Esophagus (tissue), 2 donors: ENCODE results near the gene GRID1. TPM values are rescaled to one million over a fixed set of nuclear protein-coding genes. Genes with fewer than 3 reads are reported as not detected.

Source experiments
- H3K27ac ChIP-seq, 2 donors: one replicate each; pipeline ENCODE4 v1.5.1; 2013; ENCODE audit warnings: low read depth in 2 of 2, mild to moderate bottlenecking in 2 of 2, inconsistent platforms in 1 of 2, low read length in 1 of 2, moderate library complexity in 1 of 2
- H3K27me3 ChIP-seq, 2 donors: one replicate each; pipeline ENCODE4 v1.6.1; 2013; ENCODE audit warnings: low read length in 2 of 2, control low read depth in 1 of 2, mild to moderate bottlenecking in 1 of 2; ENCODE audit not compliant: insufficient read depth in 2 of 2, control insufficient read depth in 1 of 2
- H3K36me3 ChIP-seq, 2 donors: one replicate each; pipeline ENCODE4 v1.6.1; 2013; ENCODE audit warnings: low read length in 1 of 2; ENCODE audit not compliant: control insufficient read depth in 2 of 2, insufficient read depth in 2 of 2
- H3K4me1 ChIP-seq, 2 donors: one replicate each; pipeline ENCODE4 v1.6.1; 2013; ENCODE audit warnings: low read length in 1 of 2; ENCODE audit not compliant: control insufficient read depth in 2 of 2, insufficient read depth in 2 of 2
- H3K4me3 ChIP-seq, 2 donors: one replicate each; pipeline ENCODE4 v1.5.1; 2013; ENCODE audit warnings: low read length in 2 of 2, mild to moderate bottlenecking in 2 of 2, low read depth in 1 of 2, moderate library complexity in 1 of 2
- H3K9me3 ChIP-seq, 2 donors: one replicate each; pipeline ENCODE4 v1.6.1; 2013; ENCODE audit warnings: mild to moderate bottlenecking in 2 of 2, low read depth in 1 of 2, low read length in 1 of 2, moderate library complexity in 1 of 2; ENCODE audit not compliant: control insufficient read depth in 2 of 2, insufficient read depth in 1 of 2
- WGBS, 2 donors: extraction: QIAGEN DNeasy Blood & Tissue Kit; methylation state at CpG; one replicate each; pipeline ENCODE4 v1.1.7; 2013; 5-methylcytosine and 5-hydroxymethylcytosine counted together
- polyA plus RNA-seq, 2 donors: library from polyadenylated mRNA; stranded (reverse); fragments of 200-250 nt; gene quantifications; one replicate each; pipeline ENCODE4 v1.2.3, GENCODE V29; 2013
- donor health status: healthy with polysubstance abuse.
- donor health status: Bipolar disorder and iron deficiency.

Gene GRID1
- polyA plus RNA-seq, 2 donors, result 0.04 to 0.32 TPM

DNA sequence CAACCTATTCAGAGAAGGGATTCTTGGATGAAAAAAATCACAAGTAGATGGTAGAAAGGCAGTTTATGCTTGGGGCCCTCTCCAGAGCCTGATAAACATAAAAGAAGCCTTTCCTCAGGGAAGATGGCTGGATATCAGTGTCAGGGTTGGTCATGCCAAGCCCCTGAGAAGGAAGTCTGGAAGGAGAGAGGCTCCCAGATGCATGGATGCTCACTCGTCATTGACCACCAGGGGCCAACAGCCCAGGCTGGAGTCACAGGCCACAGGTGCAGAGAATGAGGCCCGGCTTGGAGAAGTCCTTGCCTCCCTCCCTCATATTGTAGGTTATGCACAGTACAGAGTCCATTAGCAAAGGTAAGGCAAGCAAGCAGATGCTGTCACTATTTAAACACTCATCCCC is 506.7 kb downstream of the GRID1 start:
- H3K27ac ChIP-seq, result no peak overlapping the region
- peaks cover 0 to 2% of the 10 kb centered on the region in 2 donors for H3K4me1 ChIP-seq
- H3K36me3 ChIP-seq, result no peaks in the 10 kb centered on the region
- H3K9me3 ChIP-seq, result no peaks in the 10 kb centered on the region
- H3K27me3 ChIP-seq, result no peaks in the 10 kb centered on the region
- 77 to 80% methylated on average over 2 of the region's 2 CpGs for WGBS, 2 donors
- H3K4me3 ChIP-seq, result no peak overlapping the region

DNA sequence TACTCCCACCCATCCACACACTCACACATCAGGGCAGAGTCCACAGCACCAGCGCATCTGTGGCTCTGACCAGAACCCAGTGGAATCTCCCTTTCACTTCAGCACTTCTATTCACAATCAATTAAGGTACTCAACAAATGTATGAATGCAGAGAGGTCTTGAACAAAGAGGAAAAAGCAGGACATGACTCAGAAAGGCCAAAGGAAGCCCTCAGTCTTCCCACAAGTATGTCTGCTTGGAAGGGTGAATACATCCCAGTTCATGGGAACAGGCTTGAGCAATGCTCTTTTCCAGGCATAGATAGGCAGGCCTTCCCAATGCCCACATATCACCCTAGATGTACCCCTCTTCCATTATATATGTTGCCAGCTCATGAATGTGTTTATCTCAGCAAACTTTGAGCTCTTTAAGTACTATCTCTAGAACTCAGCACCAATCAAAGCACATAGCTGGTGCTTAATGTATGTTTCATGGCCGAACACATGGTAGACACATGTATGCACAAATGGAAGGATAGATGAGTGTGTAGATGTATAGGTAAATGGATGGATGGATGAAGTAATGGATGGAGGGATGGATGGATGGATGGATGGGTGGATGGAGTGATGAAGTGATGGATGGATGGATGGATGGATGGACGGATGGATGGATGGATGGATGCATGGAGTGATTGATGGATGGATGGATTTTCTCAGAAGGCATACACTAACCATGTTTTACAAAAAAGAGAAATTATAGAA is 507.6 kb downstream of the GRID1 start:
- WGBS, 2 donors, result 89 to 92% methylated on average over 3 of the region's 3 CpGs
- peaks cover 0 to 2% of the 10 kb centered on the region in 2 donors for H3K9me3 ChIP-seq

DNA sequence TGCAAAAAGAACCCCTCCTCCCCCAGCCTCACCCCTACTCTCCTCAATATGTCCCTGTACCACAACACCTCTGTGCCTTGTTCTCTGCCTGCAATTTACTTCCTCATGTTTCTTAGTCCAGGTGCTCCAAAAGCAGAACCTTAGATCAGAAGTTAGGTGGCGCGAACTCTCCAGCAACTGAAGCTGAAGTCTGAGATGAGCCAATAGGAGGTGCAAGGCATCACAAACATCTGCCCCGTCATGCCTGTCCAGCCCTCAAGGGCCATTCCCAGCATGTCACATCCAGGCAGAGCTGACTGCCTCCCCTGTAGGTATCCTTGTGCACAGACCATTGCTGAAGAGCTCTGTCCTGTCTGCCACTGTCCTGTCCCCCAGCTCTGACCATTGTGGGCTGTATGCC is 508.8 kb downstream of the GRID1 start:
- Histone ChIP-seq H3K9me3 (peaks cover 0 to 3% of the 10 kb centered on the region in 2 donors), H3K27ac (no peak overlapping the region), H3K4me1 (no peaks in the 10 kb centered on the region), H3K27me3 (no peaks in the 10 kb centered on the region), H3K4me3 (no peak overlapping the region), H3K36me3 (no peaks in the 10 kb centered on the region)
- 89 to 97% methylated on average over 3 of the region's 3 CpGs for WGBS, 2 donors

More for the DNA sequence above, 507.6 kb downstream of the GRID1 start:
- no peak overlapping the region for H3K27ac ChIP-seq
- H3K36me3 ChIP-seq, result no peaks in the 10 kb centered on the region
- no peaks in the 10 kb centered on the region for H3K27me3 ChIP-seq
- H3K4me1 ChIP-seq, result no peaks in the 10 kb centered on the region
- H3K4me3 ChIP-seq, result no peak overlapping the region

DNA sequence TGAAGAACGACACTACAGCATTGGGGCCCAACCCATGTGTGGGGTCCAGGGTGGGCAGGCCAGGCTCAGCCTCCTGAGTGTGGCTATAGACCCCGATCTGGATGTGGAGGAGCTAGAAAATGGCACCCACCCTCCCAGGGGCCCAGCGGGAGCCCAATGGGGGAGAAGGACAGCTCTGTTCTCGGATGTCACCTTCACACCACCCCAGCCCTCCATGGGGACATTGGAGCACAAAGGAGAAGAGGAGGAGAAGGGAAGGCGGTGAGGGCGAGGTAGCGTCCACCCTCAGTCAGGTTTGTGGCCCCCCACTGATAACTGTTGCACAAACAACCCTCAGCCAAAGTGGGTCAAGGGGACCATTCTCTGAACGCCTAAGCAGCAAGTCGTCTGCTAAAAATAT is 509.3 kb downstream of the GRID1 start:
- peaks cover 0 to 7% of the 10 kb centered on the region in 2 donors for H3K9me3 ChIP-seq
- H3K4me3 ChIP-seq, result no peak overlapping the region
- H3K27me3 ChIP-seq, result no peaks in the 10 kb centered on the region
- WGBS, 2 donors, result 87% methylated on average over 9 of the region's 9 CpGs
- H3K27ac ChIP-seq, result no peak overlapping the region
- no peaks in the 10 kb centered on the region for H3K4me1 ChIP-seq
- H3K36me3 ChIP-seq, result no peaks in the 10 kb centered on the region

DNA sequence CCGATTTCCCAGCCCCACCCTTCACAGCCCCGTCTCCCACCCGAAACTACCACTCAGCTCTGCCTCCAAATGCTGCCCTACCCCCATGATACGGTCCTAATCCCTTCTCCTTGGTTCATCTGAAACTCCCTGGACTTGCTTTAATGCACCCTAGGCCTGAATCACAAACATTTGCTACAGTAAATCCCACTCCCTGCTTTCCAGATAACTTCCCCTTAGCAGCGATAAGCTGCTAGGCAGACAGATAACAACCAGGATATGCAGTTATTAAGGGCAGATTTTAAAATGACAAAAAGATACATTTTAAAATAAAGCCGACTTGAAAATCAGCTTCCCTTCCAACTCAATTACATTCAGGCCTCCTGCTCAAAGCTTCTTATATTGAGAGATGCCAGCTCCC is 514.7 kb downstream of the GRID1 start:
- Histone ChIP-seq H3K4me1 (no peaks in the 10 kb centered on the region), H3K4me3 (no peak overlapping the region), H3K36me3 (no peaks in the 10 kb centered on the region), H3K27ac (no peak overlapping the region), H3K27me3 (no peaks in the 10 kb centered on the region), H3K9me3 (peaks cover 0 to 13% of the 10 kb centered on the region in 2 donors)
- WGBS, 2 donors, result 90 to 92% methylated on average over 6 of the region's 6 CpGs

DNA sequence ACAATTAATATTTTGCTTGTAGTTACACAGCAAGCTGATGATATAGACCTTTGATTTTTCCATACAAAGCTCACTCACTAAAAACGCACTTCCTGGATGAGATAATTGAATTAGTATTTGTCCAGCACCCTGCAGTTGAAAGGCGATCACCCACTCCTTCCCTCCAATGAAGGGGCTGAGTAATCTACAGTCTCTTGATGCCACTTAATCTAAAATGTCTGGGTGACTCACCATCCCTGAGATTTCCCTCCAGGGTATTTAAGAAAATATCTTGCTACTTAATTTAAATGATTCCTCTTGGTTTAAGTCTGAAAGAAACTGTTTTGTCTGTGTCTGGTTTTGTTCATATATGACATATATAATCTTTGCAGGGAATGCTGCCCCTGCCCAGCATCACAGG is 515.3 kb downstream of the GRID1 start:
- H3K4me1 ChIP-seq, result no peaks in the 10 kb centered on the region
- H3K4me3 ChIP-seq, result no peak overlapping the region
- H3K27me3 ChIP-seq, result no peaks in the 10 kb centered on the region
- H3K27ac ChIP-seq, result no peak overlapping the region
- H3K36me3 ChIP-seq, result no peaks in the 10 kb centered on the region
- WGBS, 2 donors, result 62 to 65% methylated on average over 2 of the region's 2 CpGs
- peaks cover 0 to 13% of the 10 kb centered on the region in 2 donors for H3K9me3 ChIP-seq

DNA sequence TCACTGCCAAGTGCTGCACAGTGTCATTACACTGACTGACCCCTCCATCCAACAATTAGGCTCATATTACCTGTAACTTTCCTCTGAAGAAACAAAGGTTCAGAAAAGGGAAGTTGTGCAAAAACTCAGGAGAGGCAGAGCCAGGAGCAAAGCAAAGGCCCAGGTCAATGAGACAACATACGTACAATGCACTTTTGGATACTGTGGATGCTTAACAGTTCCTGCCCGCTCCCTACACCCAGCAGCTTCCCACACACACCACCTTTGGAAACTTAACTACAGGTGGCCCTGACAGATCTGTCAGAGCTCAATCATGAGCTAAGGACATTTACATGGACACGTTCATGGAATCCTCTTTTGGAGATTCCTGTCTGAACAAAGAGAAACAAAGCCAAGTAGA is 515.9 kb downstream of the GRID1 start:
- H3K36me3 ChIP-seq, result no peaks in the 10 kb centered on the region
- H3K9me3 ChIP-seq, result peaks cover 0 to 13% of the 10 kb centered on the region in 2 donors
- WGBS, 2 donors, result 94 to 95% methylated on average over 3 of the region's 3 CpGs

DNA sequence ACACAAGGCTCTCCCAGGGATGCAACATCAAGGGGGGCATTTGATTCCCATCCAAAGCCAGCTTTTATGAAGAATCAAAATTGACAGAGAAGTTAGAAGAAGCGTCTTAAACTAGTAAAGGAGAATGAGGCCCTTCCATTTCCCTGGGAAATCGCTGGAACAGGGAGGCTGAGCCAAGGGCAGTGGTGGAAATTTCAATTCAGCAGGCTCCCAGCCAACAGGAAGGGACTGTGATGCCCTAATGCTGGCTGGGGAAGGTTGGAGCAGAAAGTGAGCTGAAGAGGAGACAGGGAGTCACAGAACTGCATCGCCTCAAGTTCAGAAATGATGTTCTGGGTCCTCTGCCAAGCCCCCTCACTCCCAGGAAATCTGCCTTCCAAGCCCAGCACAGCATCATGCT is 517.3 kb downstream of the GRID1 start:
- Histone ChIP-seq H3K4me3 (no peak overlapping the region), H3K4me1 (no peaks in the 10 kb centered on the region), H3K36me3 (no peaks in the 10 kb centered on the region), H3K9me3 (peaks cover 0 to 13% of the 10 kb centered on the region in 2 donors), H3K27me3 (no peaks in the 10 kb centered on the region), H3K27ac (no peak overlapping the region)
- 55 to 60% methylated on average over 3 of the region's 3 CpGs for WGBS, 2 donors

More for the DNA sequence above, 515.9 kb downstream of the GRID1 start:
- Histone ChIP-seq H3K4me3 (no peak overlapping the region), H3K27me3 (no peaks in the 10 kb centered on the region), H3K27ac (no peak overlapping the region), H3K4me1 (no peaks in the 10 kb centered on the region)

DNA sequence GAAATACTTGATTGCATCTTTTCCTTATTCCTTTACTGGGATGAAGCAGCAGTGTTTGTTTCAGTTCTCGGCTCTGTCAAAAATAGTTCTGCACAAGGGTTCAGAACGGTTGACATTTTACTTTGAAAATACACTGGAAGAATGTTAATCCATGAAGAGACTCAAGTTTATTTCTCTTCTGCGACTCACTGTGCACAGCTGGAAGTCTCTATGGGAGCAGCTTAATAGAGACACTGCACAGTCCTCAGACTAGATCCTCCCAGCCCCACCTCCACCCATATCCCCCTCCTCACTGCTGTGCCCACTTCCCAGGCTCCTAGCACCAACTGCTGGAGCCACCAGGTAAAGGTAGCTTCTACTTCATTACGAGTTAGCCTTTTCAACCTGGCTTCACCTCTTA is 517.8 kb downstream of the GRID1 start:
- no peaks in the 10 kb centered on the region for H3K27me3 ChIP-seq
- no peak overlapping the region for H3K4me3 ChIP-seq
- 63 to 71% methylated on average over 4 of the region's 4 CpGs for WGBS, 2 donors
- peaks cover 0 to 9% of the 10 kb centered on the region in 2 donors for H3K9me3 ChIP-seq
- no peaks in the 10 kb centered on the region for H3K4me1 ChIP-seq
- no peak overlapping the region for H3K27ac ChIP-seq
- no peaks in the 10 kb centered on the region for H3K36me3 ChIP-seq

DNA sequence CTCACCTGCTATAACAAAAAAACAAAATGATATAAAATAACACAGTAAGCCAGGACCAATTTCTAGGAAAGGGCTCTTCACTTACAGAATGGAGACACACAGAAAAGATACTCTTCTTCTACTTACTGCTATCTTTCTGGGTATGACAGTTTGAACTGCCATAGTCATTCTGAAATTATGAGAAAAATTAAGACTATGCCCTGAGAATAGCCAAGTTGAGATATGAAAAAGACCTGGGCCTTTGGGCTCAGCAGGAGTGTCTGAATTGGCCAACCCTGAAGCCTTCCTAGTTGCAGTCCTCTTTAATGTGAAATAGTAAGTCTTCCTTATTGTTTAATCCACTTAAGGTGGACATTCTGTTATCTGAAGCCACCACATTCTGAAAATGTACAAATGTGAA is 519.5 kb downstream of the GRID1 start:
- H3K36me3 ChIP-seq, result no peaks in the 10 kb centered on the region
- no peak overlapping the region for H3K4me3 ChIP-seq
- H3K4me1 ChIP-seq, result no peaks in the 10 kb centered on the region
- H3K27ac ChIP-seq, result no peak overlapping the region
- H3K9me3 ChIP-seq, result peaks cover 0 to 3% of the 10 kb centered on the region in 2 donors
- H3K27me3 ChIP-seq, result no peaks in the 10 kb centered on the region
